ENCODE results near the gene SNTG2. TPM values are rescaled to one million over a fixed set of nuclear protein-coding genes. Genes with fewer than 3 reads are reported as not detected.
"Not testable (repeated sequence)": the region's sequence is repeated elsewhere in the genome, so short reads cannot be mapped to it uniquely, and the experiment has no call there.

SNTG2 gene
- total RNA-seq, 6 experiments from 2014 or later, result not detected

GRCh38 chr2:1375794-1376193, 425.1 kb downstream of the SNTG2 start:
- 65% methylated on average over 9 of the region's 14 CpGs for WGBS (ENCODE audit: insufficient coverage, low coverage, low lambda C conversion rate, missing lambda C conversion rate)
- no peak overlapping the region for H3K4me3 ChIP-seq
- no peaks in the 10 kb centered on the region for H3K27me3 ChIP-seq
- ATAC-seq (no peak), DNase-seq (no peak)
- no peaks in the 10 kb centered on the region for H3K4me1 ChIP-seq
- no peaks in the 10 kb centered on the region for H3K9me3 ChIP-seq
- H3K27ac ChIP-seq, result no peak overlapping the region
- TF ChIP-seq CTCF (IDR thresholded peaks at IDR 0.05) (no peak), POLR2A (IDR thresholded peaks at IDR 0.05) (no peak)
- intact Hi-C loops (cut with DNase I), result no loop called here
- no peaks in the 10 kb centered on the region for H3K36me3 ChIP-seq

- DNase-seq, result no peak
- no CpG with 5 or more reads among the region's 6 CpGs for WGBS (ENCODE audit: insufficient coverage, low coverage, low lambda C conversion rate, missing lambda C conversion rate)
- intact Hi-C loops (cut with DNase I), result no loop called here
Measured at GRCh38 chr2:1377473-1377872, 426.8 kb downstream of the SNTG2 start.

GRCh38 chr2:1378456-1379150, 428.0 kb downstream of the SNTG2 start:
- Histone ChIP-seq H3K27ac (no peak overlapping the region), H3K36me3 (no peaks in the 10 kb centered on the region), H3K4me1 (no peaks in the 10 kb centered on the region), H3K27me3 (no peaks in the 10 kb centered on the region), H3K9me3 (no peaks in the 10 kb centered on the region), H3K4me3 (no peak overlapping the region)
- DNase-seq, result no peak
- TF ChIP-seq POLR2A (IDR thresholded peaks at IDR 0.05), result no peak
- no peak for TF ChIP-seq CTCF (IDR thresholded peaks at IDR 0.05)
- no peak for ATAC-seq
- intact Hi-C loops (cut with DNase I), result no loop called here
- WGBS (ENCODE audit: insufficient coverage, low coverage, low lambda C conversion rate, missing lambda C conversion rate), result 84% methylated on average over 4 of the region's 17 CpGs

More at GRCh38 chr2:1377473-1377872, 426.8 kb downstream of the SNTG2 start:
- no peak overlapping the region for H3K27ac ChIP-seq
- H3K4me3 ChIP-seq, result no peak overlapping the region
- no peaks in the 10 kb centered on the region for H3K9me3 ChIP-seq
- no peaks in the 10 kb centered on the region for H3K36me3 ChIP-seq
- no peak for TF ChIP-seq POLR2A (IDR thresholded peaks at IDR 0.05)
- TF ChIP-seq CTCF (IDR thresholded peaks at IDR 0.05), result no peak
- no peaks in the 10 kb centered on the region for H3K27me3 ChIP-seq
- no peaks in the 10 kb centered on the region for H3K4me1 ChIP-seq
- no peak for ATAC-seq

GRCh38 chr2:1381644-1382043, 431.0 kb downstream of the SNTG2 start:
- TF ChIP-seq CTCF (IDR thresholded peaks at IDR 0.05) (no peak), POLR2A (IDR thresholded peaks at IDR 0.05) (no peak)
- Histone ChIP-seq H3K4me3 (no peak overlapping the region), H3K4me1 (no peaks in the 10 kb centered on the region), H3K9me3 (no peaks in the 10 kb centered on the region), H3K27ac (no peak overlapping the region), H3K27me3 (no peaks in the 10 kb centered on the region), H3K36me3 (no peaks in the 10 kb centered on the region)
- intact Hi-C loops (cut with DNase I), result no loop called here
- DNase-seq, result no peak
- WGBS (ENCODE audit: insufficient coverage, low coverage, low lambda C conversion rate, missing lambda C conversion rate), result 45% methylated on average over 3 of the region's 3 CpGs
- ATAC-seq, result no peak

- H3K36me3 ChIP-seq; H3K9me3 ChIP-seq; H3K27ac ChIP-seq; DNase-seq; intact Hi-C loops (cut with DNase I); H3K27me3 ChIP-seq; ATAC-seq; H3K4me1 ChIP-seq; H3K4me3 ChIP-seq: not testable (repeated sequence)
- 45% methylated on average over 6 of the region's 18 CpGs for WGBS (ENCODE audit: insufficient coverage, low coverage, low lambda C conversion rate, missing lambda C conversion rate)
Measured at GRCh38 chr2:1387954-1388725, 437.5 kb downstream of the SNTG2 start.

- ATAC-seq; H3K9me3 ChIP-seq; H3K27ac ChIP-seq; H3K4me1 ChIP-seq; H3K36me3 ChIP-seq; H3K27me3 ChIP-seq; H3K4me3 ChIP-seq; DNase-seq; intact Hi-C loops (cut with DNase I): not testable (repeated sequence)
- 35% methylated on average over 4 of the region's 6 CpGs for WGBS (ENCODE audit: insufficient coverage, low coverage, low lambda C conversion rate, missing lambda C conversion rate)
Measured at GRCh38 chr2:1390118-1390517, 439.5 kb downstream of the SNTG2 start.
